ENCODE measurements around the gene BTNL3.

BTNL3 gene

GRCh38 chr5:181040631-181040945 lies 51.9 kb downstream of the BTNL3 start:
- H3K9me3 ChIP-seq (replicated peaks in 1 of 2; ENCODE audit: control insufficient read depth in 2 of 2, insufficient read depth in 1 of 2, low read depth in 1 of 2, low read length in 2 of 2), result no peaks in the 10 kb centered on the region
- no peak overlapping the region for H3K4me2 ChIP-seq (ENCODE audit: insufficient read depth, low read length, poor library complexity, severe bottlenecking)
- no peak overlapping the region for H4K91ac ChIP-seq (ENCODE audit: low read depth, low read length, poor library complexity)
- H3K79me1 ChIP-seq (ENCODE audit: low read depth, low read length), result no peaks in the 10 kb centered on the region
- no peak overlapping the region for H2AK5ac ChIP-seq (ENCODE audit: low read depth, low read length)
- peaks cover 0 to 9% of the 10 kb centered on the region in 2 donors for H3K4me1 ChIP-seq (ENCODE audit: control insufficient read depth in 2 of 2, insufficient read depth in 1 of 2, low read depth in 1 of 2, low read length in 2 of 2)
- no peak overlapping the region for H2BK5ac ChIP-seq (ENCODE audit: low read length)
- H3K36me3 ChIP-seq (replicated peaks in 1 of 2; ENCODE audit: control insufficient read depth in 2 of 2, insufficient read depth in 2 of 2, low read length in 2 of 2), result no peaks in the 10 kb centered on the region
- WGBS, 2 donors (ENCODE audit: extremely low coverage in 2 of 2, insufficient read length in 2 of 2, insufficient replicate concordance in 1 of 2), result no CpG with 5 or more reads among the region's 8 CpGs
- no peak overlapping the region for H4K8ac ChIP-seq (ENCODE audit: low read depth, low read length)
- H3K18ac ChIP-seq (ENCODE audit: low read length), result no peak overlapping the region
- no peak overlapping the region for H3K9ac ChIP-seq (ENCODE audit: low read depth, low read length, poor library complexity)
- H3K14ac ChIP-seq (ENCODE audit: low read length), result no peak overlapping the region
- H3K4ac ChIP-seq (ENCODE audit: low read length), result no peak overlapping the region
- peaks cover 0 to 79% (median 0%) of the 10 kb centered on the region in 3 experiments for H3K27me3 ChIP-seq (ENCODE audit: control insufficient read depth in 3 of 3, insufficient read depth in 3 of 3, low read depth in 1 of 3, low read length in 3 of 3)
- H2BK15ac ChIP-seq (ENCODE audit: low read length), result no peak overlapping the region
- H3K23ac ChIP-seq (ENCODE audit: low read depth, low read length, poor library complexity), result no peak overlapping the region
- no peak for DNase-seq (ENCODE audit: low spot score)
- no peak overlapping the region for H3K4me3 ChIP-seq (ENCODE audit: low read length in 2 of 2)
- no peak overlapping the region for H2BK120ac ChIP-seq (ENCODE audit: low read depth, low read length)
- H2BK12ac ChIP-seq (ENCODE audit: low read length), result no peak overlapping the region
- no peak overlapping the region for H2AFZ ChIP-seq (ENCODE audit: low read length)
- H3K27ac ChIP-seq (replicated peaks; ENCODE audit: low read length), result no peak overlapping the region

GRCh38 chr5:181041043-181041442 lies 52.4 kb downstream of the BTNL3 start:
- Histone ChIP-seq H3K9ac (ENCODE audit: low read depth, low read length, poor library complexity) (no peak overlapping the region), H2BK15ac (ENCODE audit: low read length) (no peak overlapping the region), H3K18ac (ENCODE audit: low read length) (no peak overlapping the region), H3K23ac (ENCODE audit: low read depth, low read length, poor library complexity) (no peak overlapping the region), H2AK5ac (ENCODE audit: low read depth, low read length) (no peak overlapping the region), H3K4me2 (ENCODE audit: insufficient read depth, low read length, poor library complexity, severe bottlenecking) (no peak overlapping the region), H2BK5ac (ENCODE audit: low read length) (no peak overlapping the region), H3K79me1 (ENCODE audit: low read depth, low read length) (no peaks in the 10 kb centered on the region), H3K14ac (ENCODE audit: low read length) (no peak overlapping the region), H4K91ac (ENCODE audit: low read depth, low read length, poor library complexity) (no peak overlapping the region), H3K27ac (replicated peaks; ENCODE audit: low read length) (no peak overlapping the region), H3K4me3 (ENCODE audit: low read length in 2 of 2) (no peak overlapping the region), H4K8ac (ENCODE audit: low read depth, low read length) (no peak overlapping the region), H2AFZ (ENCODE audit: low read length) (no peak overlapping the region), H3K9me3 (replicated peaks in 1 of 2; ENCODE audit: control insufficient read depth in 2 of 2, insufficient read depth in 1 of 2, low read depth in 1 of 2, low read length in 2 of 2) (no peaks in the 10 kb centered on the region), H2BK12ac (ENCODE audit: low read length) (no peak overlapping the region), H2BK120ac (ENCODE audit: low read depth, low read length) (no peak overlapping the region), H3K27me3 (ENCODE audit: control insufficient read depth in 3 of 3, insufficient read depth in 3 of 3, low read depth in 1 of 3, low read length in 3 of 3) (peaks cover 0 to 76% (median 0%) of the 10 kb centered on the region in 3 experiments), H3K4me1 (ENCODE audit: control insufficient read depth in 2 of 2, insufficient read depth in 1 of 2, low read depth in 1 of 2, low read length in 2 of 2) (peaks cover 0 to 9% of the 10 kb centered on the region in 2 donors), H3K36me3 (replicated peaks in 1 of 2; ENCODE audit: control insufficient read depth in 2 of 2, insufficient read depth in 2 of 2, low read length in 2 of 2) (no peaks in the 10 kb centered on the region), H3K4ac (ENCODE audit: low read length) (no peak overlapping the region)
- no CpG with 5 or more reads among the region's 6 CpGs for WGBS, 2 donors (ENCODE audit: extremely low coverage in 2 of 2, insufficient read length in 2 of 2, insufficient replicate concordance in 1 of 2)
- no peak for DNase-seq (ENCODE audit: low spot score)

- WGBS, 2 donors (ENCODE audit: extremely low coverage in 2 of 2, insufficient read length in 2 of 2, insufficient replicate concordance in 1 of 2), result no CpG with 5 or more reads among the region's 15 CpGs
- H3K4me3 ChIP-seq (ENCODE audit: low read length in 2 of 2), result no peak overlapping the region
- H2BK15ac ChIP-seq (ENCODE audit: low read length), result no peak overlapping the region
- H3K27me3 ChIP-seq (ENCODE audit: control insufficient read depth in 3 of 3, insufficient read depth in 3 of 3, low read depth in 1 of 3, low read length in 3 of 3), result peaks cover 0 to 77% (median 0%) of the 10 kb centered on the region in 3 experiments
- no peak overlapping the region for H3K18ac ChIP-seq (ENCODE audit: low read length)
- H2AFZ ChIP-seq (ENCODE audit: low read length), result no peak overlapping the region
- no peak overlapping the region for H2BK120ac ChIP-seq (ENCODE audit: low read depth, low read length)
- H3K4me1 ChIP-seq (ENCODE audit: control insufficient read depth in 2 of 2, insufficient read depth in 1 of 2, low read depth in 1 of 2, low read length in 2 of 2), result peaks cover 0 to 2% of the 10 kb centered on the region in 2 donors
- no peak overlapping the region for H3K9ac ChIP-seq (ENCODE audit: low read depth, low read length, poor library complexity)
- no peak for DNase-seq (ENCODE audit: low spot score)
- H2AK5ac ChIP-seq (ENCODE audit: low read depth, low read length), result no peak overlapping the region
- no peak overlapping the region for H2BK5ac ChIP-seq (ENCODE audit: low read length)
- no peak overlapping the region for H2BK12ac ChIP-seq (ENCODE audit: low read length)
- no peak overlapping the region for H3K4ac ChIP-seq (ENCODE audit: low read length)
- no peak overlapping the region for H3K4me2 ChIP-seq (ENCODE audit: insufficient read depth, low read length, poor library complexity, severe bottlenecking)
- no peak overlapping the region for H4K8ac ChIP-seq (ENCODE audit: low read depth, low read length)
- H4K91ac ChIP-seq (ENCODE audit: low read depth, low read length, poor library complexity), result no peak overlapping the region
- H3K79me1 ChIP-seq (ENCODE audit: low read depth, low read length), result no peaks in the 10 kb centered on the region
- H3K36me3 ChIP-seq (replicated peaks in 1 of 2; ENCODE audit: control insufficient read depth in 2 of 2, insufficient read depth in 2 of 2, low read length in 2 of 2), result no peaks in the 10 kb centered on the region
- H3K14ac ChIP-seq (ENCODE audit: low read length), result no peak overlapping the region
- H3K9me3 ChIP-seq (replicated peaks in 1 of 2; ENCODE audit: control insufficient read depth in 2 of 2, insufficient read depth in 1 of 2, low read depth in 1 of 2, low read length in 2 of 2), result no peaks in the 10 kb centered on the region
- no peak overlapping the region for H3K23ac ChIP-seq (ENCODE audit: low read depth, low read length, poor library complexity)
- H3K27ac ChIP-seq (replicated peaks; ENCODE audit: low read length), result no peak overlapping the region
Observed at GRCh38 chr5:181042036-181042713, 53.5 kb downstream of the BTNL3 start.

GRCh38 chr5:181042722-181043121 lies 54.1 kb downstream of the BTNL3 start:
- Histone ChIP-seq H2AK5ac (ENCODE audit: low read depth, low read length) (no peak overlapping the region), H3K9ac (ENCODE audit: low read depth, low read length, poor library complexity) (no peak overlapping the region), H3K18ac (ENCODE audit: low read length) (no peak overlapping the region), H2BK120ac (ENCODE audit: low read depth, low read length) (no peak overlapping the region), H4K8ac (ENCODE audit: low read depth, low read length) (no peak overlapping the region), H3K4me1 (ENCODE audit: control insufficient read depth in 2 of 2, insufficient read depth in 1 of 2, low read depth in 1 of 2, low read length in 2 of 2) (peaks cover 0 to under 1% of the 10 kb centered on the region in 2 donors), H3K27me3 (ENCODE audit: control insufficient read depth in 3 of 3, insufficient read depth in 3 of 3, low read depth in 1 of 3, low read length in 3 of 3) (peaks cover 0 to 81% (median 0%) of the 10 kb centered on the region in 3 experiments), H4K91ac (ENCODE audit: low read depth, low read length, poor library complexity) (no peak overlapping the region), H2AFZ (ENCODE audit: low read length) (no peak overlapping the region), H3K4ac (ENCODE audit: low read length) (no peak overlapping the region), H2BK5ac (ENCODE audit: low read length) (no peak overlapping the region), H3K27ac (replicated peaks; ENCODE audit: low read length) (no peak overlapping the region), H3K9me3 (replicated peaks in 1 of 2; ENCODE audit: control insufficient read depth in 2 of 2, insufficient read depth in 1 of 2, low read depth in 1 of 2, low read length in 2 of 2) (no peaks in the 10 kb centered on the region), H3K14ac (ENCODE audit: low read length) (no peak overlapping the region), H3K4me2 (ENCODE audit: insufficient read depth, low read length, poor library complexity, severe bottlenecking) (no peak overlapping the region), H2BK15ac (ENCODE audit: low read length) (no peak overlapping the region), H2BK12ac (ENCODE audit: low read length) (no peak overlapping the region), H3K4me3 (ENCODE audit: low read length in 2 of 2) (no peak overlapping the region), H3K23ac (ENCODE audit: low read depth, low read length, poor library complexity) (no peak overlapping the region), H3K36me3 (replicated peaks in 1 of 2; ENCODE audit: control insufficient read depth in 2 of 2, insufficient read depth in 2 of 2, low read length in 2 of 2) (no peaks in the 10 kb centered on the region), H3K79me1 (ENCODE audit: low read depth, low read length) (no peaks in the 10 kb centered on the region)
- DNase-seq (ENCODE audit: low spot score), result no peak
- WGBS, 2 donors (ENCODE audit: extremely low coverage in 2 of 2, insufficient read length in 2 of 2, insufficient replicate concordance in 1 of 2), result no CpG with 5 or more reads among the region's 11 CpGs

Data from neuronal stem cell (in vitro differentiated cells).